Measurements from ENCODE around the gene CNTNAP5. TPM values are rescaled to one million over a fixed set of nuclear protein-coding genes. Genes with fewer than 3 reads are reported as not detected.

The CNTNAP5 gene
- total RNA-seq, 1 donor from 2014 or later = 0.56 TPM

DNA sequence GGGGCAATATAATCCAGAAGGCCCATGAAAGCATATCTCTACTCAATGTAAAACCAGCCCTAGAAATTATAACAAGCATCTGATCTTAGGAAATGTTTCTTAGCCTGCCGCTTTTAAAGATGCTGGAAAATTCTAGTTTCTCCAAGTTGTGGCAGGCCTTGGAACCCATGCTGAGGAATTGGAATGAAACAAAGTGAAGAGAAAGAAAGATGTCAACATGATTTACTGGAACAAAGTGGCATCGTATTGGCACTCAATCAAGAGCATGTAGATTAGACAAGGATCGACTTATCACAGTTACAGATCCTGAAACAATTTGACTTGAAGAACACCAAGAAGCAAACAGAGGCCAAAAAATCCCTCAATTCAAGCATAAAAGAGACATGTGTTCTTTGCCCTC is 28.7 kb downstream of the CNTNAP5 start:
- no peaks in the 10 kb centered on the region for H3K36me3 Mint-ChIP-seq (ENCODE audit: low read depth)
- H3K4me3 Mint-ChIP-seq = no peak overlapping the region
- peaks cover 3% of the 10 kb centered on the region for H3K27me3 Mint-ChIP-seq (ENCODE audit: low read depth)
- peaks cover 4% of the 10 kb centered on the region for H3K9me3 Mint-ChIP-seq
- no peaks in the 10 kb centered on the region for H3K4me1 Mint-ChIP-seq
- H3K27ac Mint-ChIP-seq (ENCODE audit: unreplicated experiment) = no peak overlapping the region
- TF ChIP-seq, protein P1, sequence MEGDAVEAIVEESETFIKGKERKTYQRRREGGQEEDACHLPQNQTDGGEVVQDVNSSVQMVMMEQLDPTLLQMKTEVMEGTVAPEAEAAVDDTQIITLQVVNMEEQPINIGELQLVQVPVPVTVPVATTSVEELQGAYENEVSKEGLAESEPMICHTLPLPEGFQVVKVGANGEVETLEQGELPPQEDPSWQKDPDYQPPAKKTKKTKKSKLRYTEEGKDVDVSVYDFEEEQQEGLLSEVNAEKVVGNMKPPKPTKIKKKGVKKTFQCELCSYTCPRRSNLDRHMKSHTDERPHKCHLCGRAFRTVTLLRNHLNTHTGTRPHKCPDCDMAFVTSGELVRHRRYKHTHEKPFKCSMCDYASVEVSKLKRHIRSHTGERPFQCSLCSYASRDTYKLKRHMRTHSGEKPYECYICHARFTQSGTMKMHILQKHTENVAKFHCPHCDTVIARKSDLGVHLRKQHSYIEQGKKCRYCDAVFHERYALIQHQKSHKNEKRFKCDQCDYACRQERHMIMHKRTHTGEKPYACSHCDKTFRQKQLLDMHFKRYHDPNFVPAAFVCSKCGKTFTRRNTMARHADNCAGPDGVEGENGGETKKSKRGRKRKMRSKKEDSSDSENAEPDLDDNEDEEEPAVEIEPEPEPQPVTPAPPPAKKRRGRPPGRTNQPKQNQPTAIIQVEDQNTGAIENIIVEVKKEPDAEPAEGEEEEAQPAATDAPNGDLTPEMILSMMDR (conservative IDR thresholded peaks at IDR 0.05) = no peak
- no peak for DNase-seq (ENCODE audit: low read depth, low spot score)

DNA sequence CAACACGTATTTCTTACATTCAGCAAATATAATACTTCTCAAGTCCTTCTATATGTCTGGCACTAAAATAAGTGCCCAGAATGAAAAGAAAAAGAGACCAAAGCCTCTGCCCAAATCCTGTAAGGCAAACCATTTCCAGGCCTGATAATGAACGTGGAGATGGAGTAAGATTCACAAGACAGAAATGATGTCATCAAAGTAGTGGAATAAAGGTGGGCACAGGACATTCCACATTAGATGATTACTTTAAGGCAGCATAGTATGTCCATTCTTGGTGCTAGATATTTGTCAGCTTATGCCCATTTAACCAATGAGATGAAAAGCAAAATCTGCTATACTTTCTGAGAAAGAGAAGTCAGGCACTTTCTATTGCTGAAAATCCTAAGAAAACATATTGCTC is 38.5 kb downstream of the CNTNAP5 start:
- Mint-ChIP-seq H3K4me1 (no peaks in the 10 kb centered on the region), H3K27me3 (ENCODE audit: low read depth) (no peaks in the 10 kb centered on the region), H3K9me3 (no peaks in the 10 kb centered on the region), H3K4me3 (no peak overlapping the region), H3K27ac (ENCODE audit: unreplicated experiment) (no peak overlapping the region), H3K36me3 (ENCODE audit: low read depth) (no peaks in the 10 kb centered on the region)
- no peak for DNase-seq (ENCODE audit: low read depth, low spot score)
- TF ChIP-seq, protein P1 (conservative IDR thresholded peaks at IDR 0.05) = no peak

DNA sequence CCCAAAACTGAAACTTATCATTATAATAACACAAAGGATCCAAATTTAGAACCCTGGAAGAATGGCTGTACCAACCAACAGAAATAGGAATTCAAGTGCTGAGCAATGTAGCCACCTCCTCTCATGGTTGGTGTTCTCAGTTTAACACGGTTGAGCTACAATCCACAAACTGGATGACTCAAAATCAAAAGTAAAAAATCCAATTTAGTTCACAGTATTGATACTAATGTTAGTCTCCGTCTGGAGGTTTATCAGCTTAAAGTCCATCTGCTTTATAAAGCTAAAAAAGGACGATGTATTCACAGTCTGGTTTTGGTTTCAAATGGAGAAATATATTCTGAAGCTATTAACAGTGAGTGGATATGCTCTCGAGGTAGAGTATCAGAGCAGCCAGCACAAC is 40.5 kb downstream of the CNTNAP5 start:
- DNase-seq (ENCODE audit: low read depth, low spot score) = no peak
- no peaks in the 10 kb centered on the region for H3K9me3 Mint-ChIP-seq
- no peaks in the 10 kb centered on the region for H3K27me3 Mint-ChIP-seq (ENCODE audit: low read depth)
- TF ChIP-seq, protein P1 (conservative IDR thresholded peaks at IDR 0.05) = no peak
- no peak overlapping the region for H3K4me3 Mint-ChIP-seq
- H3K4me1 Mint-ChIP-seq = no peaks in the 10 kb centered on the region
- no peaks in the 10 kb centered on the region for H3K36me3 Mint-ChIP-seq (ENCODE audit: low read depth)
- H3K27ac Mint-ChIP-seq (ENCODE audit: unreplicated experiment) = no peak overlapping the region

DNA sequence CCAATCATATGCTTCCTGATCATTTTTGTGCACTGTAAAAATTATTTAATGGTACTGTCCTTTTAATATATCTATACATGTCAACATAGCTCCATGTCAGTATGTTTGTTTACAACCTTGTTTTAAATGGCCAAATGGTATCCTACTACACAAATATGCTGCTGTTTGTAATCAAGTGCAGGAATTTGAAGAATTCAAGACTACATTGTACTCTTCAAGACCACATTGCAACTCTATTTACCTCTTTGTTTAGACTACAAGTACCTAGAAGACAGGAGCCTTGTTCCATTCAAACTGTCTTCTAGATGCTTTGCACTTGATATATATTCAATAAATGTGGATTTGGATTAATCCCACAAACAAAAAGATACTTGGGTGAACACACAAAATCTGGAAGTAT is 41.7 kb downstream of the CNTNAP5 start:
- TF ChIP-seq, protein P1 (conservative IDR thresholded peaks at IDR 0.05) = no peak
- Mint-ChIP-seq H3K36me3 (ENCODE audit: low read depth) (no peaks in the 10 kb centered on the region), H3K9me3 (no peaks in the 10 kb centered on the region), H3K27me3 (ENCODE audit: low read depth) (no peaks in the 10 kb centered on the region), H3K4me1 (no peaks in the 10 kb centered on the region), H3K4me3 (no peak overlapping the region), H3K27ac (ENCODE audit: unreplicated experiment) (no peak overlapping the region)
- DNase-seq (ENCODE audit: low read depth, low spot score) = no peak

DNA sequence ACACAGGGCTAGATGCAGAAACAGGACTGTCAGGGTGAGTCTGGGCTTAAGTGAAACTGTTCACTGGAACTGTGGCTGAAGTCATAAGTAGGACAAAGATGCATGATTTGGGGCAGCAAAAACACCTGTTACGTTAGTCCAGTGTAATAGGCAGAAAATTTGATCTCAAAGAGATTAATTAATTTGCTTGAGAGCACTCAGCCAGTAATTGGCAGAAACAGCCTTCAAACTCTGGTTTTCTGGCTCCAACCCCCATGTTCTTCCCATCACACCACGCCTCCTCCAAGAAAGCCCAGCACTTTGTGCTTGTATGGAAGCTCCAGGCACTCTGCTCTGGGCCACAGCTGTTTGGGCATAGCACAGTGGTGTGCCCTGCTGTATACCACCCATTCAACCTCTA is 54.0 kb downstream of the CNTNAP5 start:
- TF ChIP-seq, protein P1 (conservative IDR thresholded peaks at IDR 0.05) = no peak
- Mint-ChIP-seq H3K4me1 (no peaks in the 10 kb centered on the region), H3K9me3 (peaks cover 5% of the 10 kb centered on the region), H3K27me3 (ENCODE audit: low read depth) (no peaks in the 10 kb centered on the region), H3K4me3 (no peak overlapping the region), H3K36me3 (ENCODE audit: low read depth) (no peaks in the 10 kb centered on the region), H3K27ac (ENCODE audit: unreplicated experiment) (no peak overlapping the region)
- DNase-seq (ENCODE audit: low read depth, low spot score) = no peak
